Hepatocyte (in vitro differentiated cells): ENCODE measurements around the gene LINC01488. TPM values are rescaled to one million over a fixed set of nuclear protein-coding genes. Genes with fewer than 3 reads are reported as not detected.

Experiments
- DNase-seq: peaks from one replicate; pipeline ENCODE4 v3.0.0-alpha.2; 2016; ENCODE audit warnings: low spot score
- H2AFZ ChIP-seq: fragments of 200-600 bp; sonication (generic); 2 replicates; pipeline ENCODE4 v1.6.0; 2016; ENCODE audit warnings: antibody characterized with exemption, mild to moderate bottlenecking
- H3K27ac ChIP-seq: fragments of 200-600 bp; sonication (generic); 2 replicates; pipeline ENCODE4 v1.5.1; 2016; ENCODE audit warnings: mild to moderate bottlenecking
- H3K27me3 ChIP-seq: fragments of 200-600 bp; sonication (generic); 2 replicates; pipeline ENCODE4 v1.6.1; 2016
- H3K36me3 ChIP-seq: fragments of 200-600 bp; sonication (generic); replicated peaks from 2 replicates; pipeline ENCODE4 v1.5.1; 2016; ENCODE audit warnings: low read depth; ENCODE audit not compliant: insufficient read depth
- H3K4me1 ChIP-seq: fragments of 200-600 bp; sonication (generic); 2 replicates; pipeline ENCODE4 v1.5.1; 2016; ENCODE audit warnings: mild to moderate bottlenecking, moderate library complexity; ENCODE audit not compliant: insufficient read depth
- H3K4me2 ChIP-seq: fragments of 200-600 bp; sonication (generic); 2 replicates; pipeline ENCODE4 v1.6.0; 2016
- H3K4me3 ChIP-seq: fragments of 200-600 bp; sonication (generic); 2 replicates; pipeline ENCODE4 v1.5.1; 2016; ENCODE audit warnings: mild to moderate bottlenecking
- H3K79me2 ChIP-seq: fragments of 200-600 bp; sonication (generic); 2 replicates; pipeline ENCODE4 v1.6.0; 2017; ENCODE audit warnings: mild to moderate bottlenecking
- H3K9me2 ChIP-seq: fragments of 200-600 bp; sonication (generic); replicated peaks from 2 replicates; pipeline ENCODE4 v1.6.0; 2017; ENCODE audit warnings: mild to moderate bottlenecking; ENCODE audit not compliant: insufficient read depth
- H3K9me3 ChIP-seq: fragments of 200-600 bp; sonication (generic); 2 replicates; pipeline ENCODE4 v1.5.1; 2016; ENCODE audit warnings: low read depth, mild to moderate bottlenecking
- H4K20me1 ChIP-seq: fragments of 200-600 bp; sonication (generic); 2 replicates; pipeline ENCODE4 v1.6.0; 2016; ENCODE audit warnings: mild to moderate bottlenecking; ENCODE audit not compliant: insufficient read depth, poor library complexity, severe bottlenecking
- CTCF ChIP-seq: fragments of 200-600 bp; sonication (generic); IDR thresholded peaks from 2 replicates; pipeline ENCODE4 v1.5.1; 2016; ENCODE audit warnings: antibody characterized with exemption, mild to moderate bottlenecking; ENCODE audit not compliant: poor library complexity
- EZH2 ChIP-seq: fragments of 200-600 bp; sonication (generic); IDR thresholded peaks from 2 replicates; pipeline ENCODE4 v1.6.1; 2016; ENCODE audit warnings: antibody characterized with exemption, mild to moderate bottlenecking, borderline replicate concordance
- EZH2phosphoT487 ChIP-seq: fragments of 200-600 bp; sonication (generic); IDR thresholded peaks from one replicate; pipeline ENCODE4 v1.6.1; 2018; ENCODE audit warnings: antibody characterized with exemption, mild to moderate bottlenecking, low read depth, moderate library complexity; ENCODE audit not compliant: unreplicated experiment, severe bottlenecking
- WGBS: methylation state at CpG from one replicate; pipeline ENCODE4 v1.1.6; 2016; ENCODE audit warnings: low lambda C conversion rate; ENCODE audit errors: missing lambda C conversion rate; 5-methylcytosine and 5-hydroxymethylcytosine counted together
- polyA plus RNA-seq: library from polyadenylated mRNA; unstranded; fragments of >200 nt; fragmentation: Nextera tagmentation; extraction: Ambion mirVana; gene quantifications from 2 replicates; pipeline ENCODE4 v1.2.1, GENCODE V29; 2016
- total RNA-seq: library from RNA; depleted of rRNA; stranded (reverse); fragments of >200 nt; gene quantifications from 2 replicates; pipeline ENCODE4 v1.2.3, GENCODE V29; 2014

Gene LINC01488
- total and polyA plus RNA-seq, 2 experiments from 2014 or later: 0.27 to 0.59 TPM

- H2AFZ ChIP-seq: no peak overlapping the region
- DNase-seq: no peak
- H3K4me1 ChIP-seq: peaks cover 10% of the 10 kb centered on the region
- no peaks in the 10 kb centered on the region for H4K20me1 ChIP-seq
- no peaks in the 10 kb centered on the region for H3K79me2 ChIP-seq
- H3K4me2 ChIP-seq: no peak overlapping the region
- no peaks in the 10 kb centered on the region for H3K36me3 ChIP-seq
- no peaks in the 10 kb centered on the region for H3K9me2 ChIP-seq
- no peak overlapping the region for H3K4me3 ChIP-seq
- H3K27me3 ChIP-seq: no peaks in the 10 kb centered on the region
- no peaks in the 10 kb centered on the region for H3K9me3 ChIP-seq
- TF ChIP-seq EZH2phosphoT487 (no peak), CTCF (no peak), EZH2 (no peak)
- no peak overlapping the region for H3K27ac ChIP-seq
- WGBS: 84% methylated on average over 19 of the region's 19 CpGs
Observed at GRCh38 chr11:69462106-69462951, 19.1 kb upstream of the LINC01488 start.

DNA sequence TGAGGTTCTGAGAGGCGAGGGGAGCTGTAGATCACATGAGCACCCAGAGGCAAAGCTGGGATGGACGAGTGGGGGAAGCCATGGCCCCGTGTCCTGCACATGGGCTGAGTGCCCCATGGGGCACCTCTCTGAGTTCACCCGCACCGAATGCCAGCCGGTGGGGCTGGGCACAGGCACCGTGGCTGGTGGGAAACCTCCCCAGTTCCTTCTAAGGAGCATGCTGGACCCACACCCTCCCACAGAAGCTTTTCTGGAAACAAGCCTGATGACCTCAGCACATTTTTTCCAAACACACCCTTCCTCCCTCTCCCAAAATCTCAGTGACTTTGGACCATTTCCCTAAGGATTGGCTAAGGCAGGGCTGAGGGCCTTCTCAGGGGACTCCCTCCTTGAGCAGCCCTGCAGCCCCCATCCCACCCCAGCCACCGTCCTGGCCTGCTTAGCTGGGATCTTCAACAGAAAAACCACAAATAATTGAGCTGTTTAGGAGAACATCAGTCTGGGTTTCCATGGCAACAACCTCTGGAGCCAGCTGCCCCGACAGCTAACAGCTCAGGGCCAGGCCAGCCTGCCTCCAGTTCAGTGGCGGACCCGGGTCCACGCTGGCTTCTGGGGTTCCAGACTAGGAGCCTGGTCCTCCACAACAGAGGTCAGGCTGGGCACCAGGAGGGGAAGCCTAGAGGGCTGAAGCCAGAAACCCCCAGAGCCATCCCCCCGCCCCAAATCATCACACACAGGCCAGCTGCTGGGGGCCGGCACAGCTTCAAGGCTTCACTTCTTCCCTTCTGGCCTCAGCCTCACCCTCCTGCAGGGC, 18.1 kb upstream of the LINC01488 start:
- no peaks in the 10 kb centered on the region for H3K27me3 ChIP-seq
- peak; percentile 68 for DNase-seq
- no peaks in the 10 kb centered on the region for H3K79me2 ChIP-seq
- H3K36me3 ChIP-seq: no peaks in the 10 kb centered on the region
- TF ChIP-seq EZH2 (no peak), CTCF (no peak), EZH2phosphoT487 (no peak)
- no peaks in the 10 kb centered on the region for H3K9me2 ChIP-seq
- no peaks in the 10 kb centered on the region for H4K20me1 ChIP-seq
- H3K4me1 ChIP-seq: peaks cover 10% of the 10 kb centered on the region
- H3K4me3 ChIP-seq: no peak overlapping the region
- no peak overlapping the region for H3K27ac ChIP-seq
- H3K9me3 ChIP-seq: no peaks in the 10 kb centered on the region
- no peak overlapping the region for H3K4me2 ChIP-seq
- WGBS: 71% methylated on average over 13 of the region's 14 CpGs
- H2AFZ ChIP-seq: no peak overlapping the region

GRCh38 chr11:69463995-69464960, 17.2 kb upstream of the LINC01488 start:
- no peaks in the 10 kb centered on the region for H3K79me2 ChIP-seq
- peaks cover 10% of the 10 kb centered on the region for H3K4me1 ChIP-seq
- H4K20me1 ChIP-seq: no peaks in the 10 kb centered on the region
- no peak overlapping the region for H3K4me2 ChIP-seq
- H3K27me3 ChIP-seq: no peaks in the 10 kb centered on the region
- 88% methylated on average over 16 of the region's 16 CpGs for WGBS
- TF ChIP-seq EZH2phosphoT487 (no peak), CTCF (no peak), EZH2 (no peak)
- no peak overlapping the region for H3K4me3 ChIP-seq
- H3K36me3 ChIP-seq: no peaks in the 10 kb centered on the region
- H3K9me2 ChIP-seq: no peaks in the 10 kb centered on the region
- H3K9me3 ChIP-seq: no peaks in the 10 kb centered on the region
- no peak overlapping the region for H3K27ac ChIP-seq
- DNase-seq: no peak
- H2AFZ ChIP-seq: no peak overlapping the region
